PC-9 (cell line): Measurements from ENCODE around the gene MAGI2. TPM values are rescaled to one million over a fixed set of nuclear protein-coding genes. Genes with fewer than 3 reads are reported as not detected.

Experiments
- BruUV-seq: library from RNA; stranded (reverse); fragments of 400-500 nt; replicated peaks from 2 replicates; lab custom pipeline; 2021; lab: Mats Ljungman, UMichigan
- CTCF ChIA-PET: fragments of 300-600 bp; sonication (Branson Sonifier 250); formaldehyde crosslinking; loops from one replicate; lab custom pipeline; 2022; ENCODE audit warnings: antibody characterized with exemption; lab: Charles Lee
- POLR2A ChIA-PET: fragments of 300-600 bp; sonication (Branson Sonifier 250); formaldehyde crosslinking; loops from one replicate; lab custom pipeline; 2022; ENCODE audit warnings: antibody characterized with exemption; ENCODE audit not compliant: unreplicated experiment; lab: Charles Lee
- DNase-seq, 2 experiments: peaks; one replicate each; pipeline versions ENCODE4 v3.0.0 to v3.0.0-alpha.2; 2015 to 2022; ENCODE audit warnings: mixed read lengths in 1 of 2
- H2AFZ ChIP-seq: fragments of 200-600 bp; sonication (generic); 2 replicates; pipeline ENCODE4 v1.8.1; 2017; ENCODE audit warnings: antibody characterized with exemption
- H3F3A ChIP-seq: fragments of 200-600 bp; sonication (generic); 2 replicates; pipeline ENCODE4 v1.8.1; 2017; ENCODE audit warnings: antibody characterized with exemption, mild to moderate bottlenecking, low read depth; ENCODE audit not compliant: insufficient read depth
- H3K27ac ChIP-seq: fragments of 200-600 bp; sonication (generic); 2 replicates; pipeline ENCODE4 v1.6.1; 2016; ENCODE audit warnings: mixed run types
- H3K27me3 ChIP-seq: fragments of 200-600 bp; sonication (generic); 2 replicates; pipeline ENCODE4 v1.6.1; 2016; ENCODE audit warnings: low read depth, mixed run types; ENCODE audit not compliant: insufficient read depth
- H3K36me3 ChIP-seq: fragments of 200-600 bp; sonication (generic); 2 replicates; pipeline ENCODE4 v1.6.1; 2016; ENCODE audit warnings: low read depth, mixed run types
- H3K4me1 ChIP-seq: fragments of 200-600 bp; sonication (generic); replicated peaks from 2 replicates; pipeline ENCODE4 v1.6.1; 2016; ENCODE audit warnings: mixed run types; ENCODE audit not compliant: insufficient read depth
- H3K4me2 ChIP-seq: fragments of 200-600 bp; sonication (generic); 2 replicates; pipeline ENCODE4 v1.6.1; 2017; ENCODE audit warnings: mixed run types
- H3K4me3 ChIP-seq: fragments of 200-600 bp; sonication (generic); 2 replicates; pipeline ENCODE4 v1.6.1; 2016; ENCODE audit warnings: mixed run types
- H3K79me2 ChIP-seq: fragments of 200-600 bp; sonication (generic); 2 replicates; pipeline ENCODE4 v1.6.1; 2017; ENCODE audit warnings: low read depth, mixed run types
- H3K9me2 ChIP-seq: fragments of 200-600 bp; sonication (generic); 2 replicates; pipeline ENCODE4 v1.8.1; 2017; ENCODE audit warnings: mild to moderate bottlenecking; ENCODE audit not compliant: insufficient read depth
- H3K9me3 ChIP-seq: fragments of 200-600 bp; sonication (generic); 2 replicates; pipeline ENCODE4 v1.8.1; 2016; ENCODE audit warnings: low read depth; ENCODE audit not compliant: insufficient read depth
- H4K20me1 ChIP-seq: fragments of 200-600 bp; sonication (generic); 2 replicates; pipeline ENCODE4 v1.8.1; 2017; ENCODE audit not compliant: insufficient read depth
- CTCF ChIP-seq: fragments of 200-600 bp; sonication (generic); conservative IDR thresholded peaks from 2 replicates; pipeline ENCODE4 v1.6.1; 2017; ENCODE audit warnings: mixed run types, antibody characterized with exemption, mild to moderate bottlenecking, moderate library complexity
- EZH2 ChIP-seq: fragments of 200-600 bp; sonication (generic); IDR thresholded peaks from 2 replicates; pipeline ENCODE4 v1.8.0; 2017; ENCODE audit warnings: antibody characterized with exemption, low read depth
- intact Hi-C: fragments of 100-400 bp; cut with micrococcal nuclease; formaldehyde crosslinking; loops from one replicate; pipeline ENCODE4 v1.10.0; 2022; ENCODE audit not compliant: unreplicated experiment
- total RNA-seq: library from RNA; stranded (reverse); gene quantifications from 2 replicates; pipeline ENCODE4 v1.2.3, GENCODE V29; 2021

Gene MAGI2
- total RNA-seq, 1 experiment from 2014 or later: 0.92 TPM

- Histone ChIP-seq H3K4me2 (peak overlapping the region; percentile 34), H4K20me1 (no peaks in the 10 kb centered on the region), H3K4me3 (no peak overlapping the region), H3K9me3 (no peaks in the 10 kb centered on the region), H3K27ac (no peak overlapping the region), H2AFZ (no peak overlapping the region), H3K79me2 (no peaks in the 10 kb centered on the region), H3F3A (peaks cover 5% of the 10 kb centered on the region; the same call in 1 of the 2 replicates), H3K27me3 (no peaks in the 10 kb centered on the region), H3K36me3 (no peaks in the 10 kb centered on the region), H3K4me1 (peaks cover 10% of the 10 kb centered on the region), H3K9me2 (no peaks in the 10 kb centered on the region)
- DNase-seq: peak; percentile 60 to 97
- BruUV-seq: no TSS peak
- ChIA-PET CTCF (interaction anchor here (1.1 kb wide), 1 partner anchor 37 kb away, joined by 4 read pairs; no protein-coding TSS in a partner anchor), POLR2A (no interaction called here)
- no peak for TF ChIP-seq EZH2
- no peak for TF ChIP-seq CTCF
- intact Hi-C loops: no loop called here
Observed at GRCh38 chr7:77982926-77983550, 1470.4 kb downstream of the MAGI2 start.

- ChIA-PET CTCF (no interaction called here), POLR2A (no interaction called here)
- no peak overlapping the region for H3K4me2 ChIP-seq
- no peaks in the 10 kb centered on the region for H3K79me2 ChIP-seq
- H3K36me3 ChIP-seq: no peaks in the 10 kb centered on the region
- no peaks in the 10 kb centered on the region for H4K20me1 ChIP-seq
- no peaks in the 10 kb centered on the region for H3K27me3 ChIP-seq
- H2AFZ ChIP-seq: no peak overlapping the region
- no TSS peak for BruUV-seq
- TF ChIP-seq EZH2 (no peak), CTCF (no peak)
- H3K4me1 ChIP-seq: peaks cover 10% of the 10 kb centered on the region
- no peak for DNase-seq
- intact Hi-C loops: no loop called here
- H3K9me2 ChIP-seq: no peaks in the 10 kb centered on the region
- peaks cover 5% of the 10 kb centered on the region; the same call in 1 of the 2 replicates for H3F3A ChIP-seq
- H3K9me3 ChIP-seq: no peaks in the 10 kb centered on the region
- H3K27ac ChIP-seq: no peak overlapping the region
- H3K4me3 ChIP-seq: no peak overlapping the region
Observed at GRCh38 chr7:77980087-77980713, 1473.3 kb downstream of the MAGI2 start.

- peaks cover 10% of the 10 kb centered on the region for H3K4me1 ChIP-seq
- ChIA-PET POLR2A (no interaction called here), CTCF (no interaction called here)
- no peak overlapping the region for H3K4me2 ChIP-seq
- H3K36me3 ChIP-seq: no peaks in the 10 kb centered on the region
- no peak overlapping the region for H3K27ac ChIP-seq
- peaks cover 5% of the 10 kb centered on the region; the same call in 1 of the 2 replicates for H3F3A ChIP-seq
- BruUV-seq: no TSS peak
- H4K20me1 ChIP-seq: no peaks in the 10 kb centered on the region
- DNase-seq: no peak
- TF ChIP-seq CTCF: no peak
- TF ChIP-seq EZH2: no peak
- H3K9me2 ChIP-seq: no peaks in the 10 kb centered on the region
- H3K27me3 ChIP-seq: no peaks in the 10 kb centered on the region
- no peaks in the 10 kb centered on the region for H3K9me3 ChIP-seq
- intact Hi-C loops: no loop called here
- no peaks in the 10 kb centered on the region for H3K79me2 ChIP-seq
- H3K4me3 ChIP-seq: no peak overlapping the region
- no peak overlapping the region for H2AFZ ChIP-seq
Observed at GRCh38 chr7:77979219-77979618, 1474.2 kb downstream of the MAGI2 start.
